HL-60 (cell line): Measurements from ENCODE around the gene PTPRN2.

ENCODE experiments used
- DNase-seq, 2 experiments: peaks; one replicate each; pipeline ENCODE4 v3.0.0-alpha.2; 2010 to 2020; ENCODE audit warnings: low read depth in 1 of 2, low spot score in 1 of 2
- H3K27ac ChIP-seq: fragments of 250-450 bp; sonication (Bioruptor Pico); replicated peaks from 2 replicates; pipeline ENCODE4 v1.5.1; 2020; ENCODE audit warnings: mild to moderate bottlenecking, moderate library complexity
- H3K27me3 ChIP-seq: fragments of 250-450 bp; sonication (Bioruptor Pico); 2 replicates; pipeline ENCODE4 v1.5.1; 2021; ENCODE audit warnings: mild to moderate bottlenecking, moderate library complexity; ENCODE audit not compliant: insufficient read depth, poor library complexity, severe bottlenecking
- H3K4me3 ChIP-seq: replicated peaks from 2 replicates; pipeline ENCODE4 v1.5.1; 2011; ENCODE audit warnings: mild to moderate bottlenecking, control low read depth, low read length; ENCODE audit not compliant: insufficient read depth
- CTCF ChIP-seq: IDR thresholded peaks from one replicate; pipeline ENCODE4 v1.5.1; 2011; ENCODE audit warnings: low read length, control low read depth, inconsistent platforms; ENCODE audit not compliant: insufficient read depth
- GABPA ChIP-seq: IDR thresholded peaks from 2 replicates; pipeline ENCODE4 v1.6.1; 2012; ENCODE audit warnings: low read depth
- POLR2AphosphoS5 ChIP-seq: IDR thresholded peaks from 2 replicates; pipeline ENCODE4 v1.6.1; 2012; ENCODE audit warnings: low read depth
- SPI1 ChIP-seq: IDR thresholded peaks from 2 replicates; pipeline ENCODE4 v1.6.1; 2012; ENCODE audit warnings: low read depth, mild to moderate bottlenecking, borderline replicate concordance
- TF ChIP-seq, protein P1 (sequence below): IDR thresholded peaks from 2 replicates; pipeline ENCODE4 v1.6.1; 2012; ENCODE audit warnings: low read depth; ENCODE audit not compliant: insufficient replicate concordance

The PTPRN2 gene

GRCh38 chr7:157799076-157799685, 788.4 kb downstream of the PTPRN2 start:
- H3K27ac ChIP-seq: no peak overlapping the region
- TF ChIP-seq CTCF: no peak
- TF ChIP-seq POLR2AphosphoS5: no peak
- TF ChIP-seq SPI1: no peak
- TF ChIP-seq, protein P1, sequence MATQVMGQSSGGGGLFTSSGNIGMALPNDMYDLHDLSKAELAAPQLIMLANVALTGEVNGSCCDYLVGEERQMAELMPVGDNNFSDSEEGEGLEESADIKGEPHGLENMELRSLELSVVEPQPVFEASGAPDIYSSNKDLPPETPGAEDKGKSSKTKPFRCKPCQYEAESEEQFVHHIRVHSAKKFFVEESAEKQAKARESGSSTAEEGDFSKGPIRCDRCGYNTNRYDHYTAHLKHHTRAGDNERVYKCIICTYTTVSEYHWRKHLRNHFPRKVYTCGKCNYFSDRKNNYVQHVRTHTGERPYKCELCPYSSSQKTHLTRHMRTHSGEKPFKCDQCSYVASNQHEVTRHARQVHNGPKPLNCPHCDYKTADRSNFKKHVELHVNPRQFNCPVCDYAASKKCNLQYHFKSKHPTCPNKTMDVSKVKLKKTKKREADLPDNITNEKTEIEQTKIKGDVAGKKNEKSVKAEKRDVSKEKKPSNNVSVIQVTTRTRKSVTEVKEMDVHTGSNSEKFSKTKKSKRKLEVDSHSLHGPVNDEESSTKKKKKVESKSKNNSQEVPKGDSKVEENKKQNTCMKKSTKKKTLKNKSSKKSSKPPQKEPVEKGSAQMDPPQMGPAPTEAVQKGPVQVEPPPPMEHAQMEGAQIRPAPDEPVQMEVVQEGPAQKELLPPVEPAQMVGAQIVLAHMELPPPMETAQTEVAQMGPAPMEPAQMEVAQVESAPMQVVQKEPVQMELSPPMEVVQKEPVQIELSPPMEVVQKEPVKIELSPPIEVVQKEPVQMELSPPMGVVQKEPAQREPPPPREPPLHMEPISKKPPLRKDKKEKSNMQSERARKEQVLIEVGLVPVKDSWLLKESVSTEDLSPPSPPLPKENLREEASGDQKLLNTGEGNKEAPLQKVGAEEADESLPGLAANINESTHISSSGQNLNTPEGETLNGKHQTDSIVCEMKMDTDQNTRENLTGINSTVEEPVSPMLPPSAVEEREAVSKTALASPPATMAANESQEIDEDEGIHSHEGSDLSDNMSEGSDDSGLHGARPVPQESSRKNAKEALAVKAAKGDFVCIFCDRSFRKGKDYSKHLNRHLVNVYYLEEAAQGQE: no peak
- no peak for TF ChIP-seq GABPA
- no peaks in the 10 kb centered on the region for H3K27me3 ChIP-seq
- no peak overlapping the region for H3K4me3 ChIP-seq
- no peak for DNase-seq

- TF ChIP-seq, protein P1: no peak
- TF ChIP-seq CTCF: no peak
- TF ChIP-seq POLR2AphosphoS5: no peak
- TF ChIP-seq SPI1: no peak
- TF ChIP-seq GABPA: no peak
- Histone ChIP-seq H3K27me3 (no peaks in the 10 kb centered on the region), H3K27ac (no peak overlapping the region), H3K4me3 (no peak overlapping the region)
- no peak for DNase-seq
Observed at GRCh38 chr7:157797361-157797760, 790.3 kb downstream of the PTPRN2 start.

- TF ChIP-seq SPI1 (no peak), CTCF (no peak), POLR2AphosphoS5 (no peak), GABPA (no peak)
- TF ChIP-seq, protein P1: no peak
- Histone ChIP-seq H3K27me3 (no peaks in the 10 kb centered on the region), H3K4me3 (no peak overlapping the region), H3K27ac (no peak overlapping the region)
- DNase-seq: no peak
Observed at GRCh38 chr7:157796846-157797245, 790.8 kb downstream of the PTPRN2 start.
